KOPT-K1 (cell line): ENCODE results near the gene CCDC158.
"Not testable (repeated sequence)": the region's sequence is repeated elsewhere in the genome, so short reads cannot be mapped to it uniquely, and the experiment has no call there.

Source experiments
- H3K27ac ChIP-seq: fragments of 200-600 bp; sonication (generic); 2 replicates; pipeline ENCODE4 v1.5.1; 2016; ENCODE audit warnings: antibody characterized with exemption, mild to moderate bottlenecking, low read depth, low read length; ENCODE audit not compliant: poor library complexity, severe bottlenecking
- H3K36me3 ChIP-seq: fragments of 200-600 bp; sonication (generic); 2 replicates; pipeline ENCODE4 v1.5.1; 2017; ENCODE audit warnings: antibody characterized with exemption, mild to moderate bottlenecking, low read length, moderate library complexity; ENCODE audit not compliant: insufficient read depth
- H3K9me3 ChIP-seq: fragments of 200-600 bp; sonication (generic); 2 replicates; pipeline ENCODE4 v1.5.1; 2017; ENCODE audit warnings: antibody characterized with exemption, low read length, mild to moderate bottlenecking; ENCODE audit not compliant: insufficient read depth, poor library complexity, severe bottlenecking

The CCDC158 gene

GRCh38 chr4:76442807-76443206, 21.9 kb upstream of the CCDC158 start:
- Histone ChIP-seq H3K9me3 (no peaks in the 10 kb centered on the region), H3K36me3 (no peaks in the 10 kb centered on the region), H3K27ac (no peak overlapping the region)

GRCh38 chr4:76441881-76442280, 20.9 kb upstream of the CCDC158 start:
- H3K9me3 ChIP-seq, result no peaks in the 10 kb centered on the region
- H3K27ac ChIP-seq, result no peak overlapping the region
- H3K36me3 ChIP-seq, result no peaks in the 10 kb centered on the region

- Histone ChIP-seq H3K9me3 (no peaks in the 10 kb centered on the region), H3K36me3 (no peaks in the 10 kb centered on the region), H3K27ac (no peak overlapping the region)
Observed at GRCh38 chr4:76439491-76439890, 18.6 kb upstream of the CCDC158 start.

GRCh38 chr4:76435528-76436319, 14.8 kb upstream of the CCDC158 start:
- H3K27ac ChIP-seq, result no peak overlapping the region
- H3K36me3 ChIP-seq, result no peaks in the 10 kb centered on the region
- no peaks in the 10 kb centered on the region for H3K9me3 ChIP-seq

- Histone ChIP-seq H3K9me3 (no peaks in the 10 kb centered on the region), H3K36me3 (no peaks in the 10 kb centered on the region), H3K27ac (no peak within 1 kb of the TSS)
Observed at GRCh38 chr4:76434901-76435527, 14.1 kb upstream of the CCDC158 start, which contains the start of gene SHROOM3. TSS of gene SHROOM3 (plus strand) at chr4:76435229. CDS start at chr4:76436053, 824 bp downstream.

- H3K9me3 ChIP-seq, result no peaks in the 10 kb centered on the region
- no peaks in the 10 kb centered on the region for H3K36me3 ChIP-seq
- H3K27ac ChIP-seq, result no peak overlapping the region
Observed at GRCh38 chr4:76430519-76431388, 9.8 kb upstream of the CCDC158 start.

GRCh38 chr4:76429636-76430035, 8.7 kb upstream of the CCDC158 start:
- no peaks in the 10 kb centered on the region for H3K9me3 ChIP-seq
- no peaks in the 10 kb centered on the region for H3K36me3 ChIP-seq
- H3K27ac ChIP-seq, result no peak overlapping the region

- no peaks in the 10 kb centered on the region for H3K36me3 ChIP-seq
- no peak overlapping the region for H3K27ac ChIP-seq
- no peaks in the 10 kb centered on the region for H3K9me3 ChIP-seq
Observed at GRCh38 chr4:76426272-76426671, 5.3 kb upstream of the CCDC158 start.

- not testable (repeated sequence) for H3K36me3 ChIP-seq, H3K27ac ChIP-seq, H3K9me3 ChIP-seq
Observed at GRCh38 chr4:76423159-76423558, 2.2 kb upstream of the CCDC158 start.

GRCh38 chr4:76420188-76420761, 666 bp downstream of the CCDC158 start:
- Histone ChIP-seq H3K27ac (no peak overlapping the region), H3K36me3 (no peaks in the 10 kb centered on the region)

GRCh38 chr4:76410636-76411035, 10.3 kb downstream of the CCDC158 start:
- Histone ChIP-seq H3K9me3 (no peaks in the 10 kb centered on the region), H3K36me3 (no peaks in the 10 kb centered on the region), H3K27ac (no peak overlapping the region)

More at GRCh38 chr4:76420188-76420761, 666 bp downstream of the CCDC158 start:
- no peaks in the 10 kb centered on the region for H3K9me3 ChIP-seq

GRCh38 chr4:76407440-76408119, 13.4 kb downstream of the CCDC158 start:
- H3K27ac ChIP-seq, result no peak overlapping the region
- no peaks in the 10 kb centered on the region for H3K36me3 ChIP-seq
- no peaks in the 10 kb centered on the region for H3K9me3 ChIP-seq

- H3K27ac ChIP-seq, result no peak overlapping the region
- no peaks in the 10 kb centered on the region for H3K9me3 ChIP-seq
- H3K36me3 ChIP-seq, result no peaks in the 10 kb centered on the region
Observed at GRCh38 chr4:76406081-76406480, 14.9 kb downstream of the CCDC158 start.

- no peak overlapping the region for H3K27ac ChIP-seq
Observed at GRCh38 chr4:76401654-76402053, 19.3 kb downstream of the CCDC158 start.

More at GRCh38 chr4:76401654-76402053, 19.3 kb downstream of the CCDC158 start:
- Histone ChIP-seq H3K9me3 (no peaks in the 10 kb centered on the region), H3K36me3 (no peaks in the 10 kb centered on the region)
